Tibial nerve (tissue), 3 donors: ENCODE results near the gene DLG1.

Experiments
- CTCF ChIP-seq, 5 experiments: fragments of 200-600 bp in 3 of 5; fragments of 450-650 bp in 2 of 5; sonication (generic) in 3 of 5; IDR thresholded peaks; one replicate each; pipeline ENCODE4 v1.5.1; 2016 to 2019; ENCODE audit warnings: antibody characterized with exemption in 5 of 5, mild to moderate bottlenecking in 3 of 5, moderate library complexity in 2 of 5
- POLR2A ChIP-seq, 2 donors: fragments of 450-650 bp; IDR thresholded peaks; one replicate each; pipeline ENCODE4 v1.6.1; 2017; ENCODE audit warnings: antibody characterized with exemption in 2 of 2, mild to moderate bottlenecking in 2 of 2, moderate library complexity in 2 of 2

DNA sequence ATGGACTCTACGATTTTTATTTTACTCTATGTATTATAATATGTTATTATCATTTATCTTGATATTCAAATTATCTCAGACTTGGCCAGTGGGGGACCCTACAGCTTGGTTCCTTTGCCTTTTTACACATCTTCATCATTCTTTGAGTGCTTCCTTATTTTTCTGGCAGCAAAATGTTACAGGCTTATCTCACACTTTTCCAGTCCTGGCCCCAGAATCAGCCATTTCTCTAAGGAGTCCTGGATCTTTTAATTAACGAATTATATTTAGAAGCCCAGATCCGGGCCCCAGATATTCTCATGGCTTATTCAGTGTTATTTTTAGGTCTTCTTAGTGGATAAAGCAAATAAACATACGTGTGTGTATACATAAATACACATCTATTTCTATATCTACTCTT lies 236.0 kb downstream of the DLG1 start:
- TF ChIP-seq POLR2A (IDR thresholded peaks at IDR 0.05) (no peak), CTCF (IDR thresholded peaks at IDR 0.05) (no peak)
